HG02884 (cell line): ENCODE data around the gene POLRMT.

Experiments
- ATAC-seq: cut with Tn5 transposase; IDR thresholded peaks from one replicate; pipeline ENCODE4 v1.9.1; 2021; ENCODE audit warnings: mild to moderate bottlenecking, moderate library complexity; ENCODE audit not compliant: unreplicated experiment

POLRMT gene

GRCh38 chr19:663682-664117 lies 30.4 kb upstream of the POLRMT start:
- no peak for ATAC-seq

- ATAC-seq: no peak
Observed at GRCh38 chr19:662962-663681, 29.8 kb upstream of the POLRMT start, which contains the start of gene RNF126. Gene RNF126, minus strand, starts transcription at chr19:663214. Its CDS starts 93 bp downstream, at chr19:663121.

- ATAC-seq: no peak
Observed at GRCh38 chr19:662207-662961, 29.0 kb upstream of the POLRMT start.

- ATAC-seq: no peak
Observed at GRCh38 chr19:661427-662196, 28.3 kb upstream of the POLRMT start.

- ATAC-seq: no peak
Observed at GRCh38 chr19:660793-661426, 27.6 kb upstream of the POLRMT start.

- ATAC-seq: no peak
Observed at GRCh38 chr19:658916-659839, 25.8 kb upstream of the POLRMT start.

GRCh38 chr19:658059-658839 lies 24.9 kb upstream of the POLRMT start:
- ATAC-seq: no peak

- no peak for ATAC-seq
Observed at GRCh38 chr19:657611-658010, 24.3 kb upstream of the POLRMT start.

GRCh38 chr19:656751-657559 lies 23.6 kb upstream of the POLRMT start:
- no peak for ATAC-seq

GRCh38 chr19:655691-656090 lies 22.4 kb upstream of the POLRMT start:
- no peak for ATAC-seq

GRCh38 chr19:653425-653824 lies 20.1 kb upstream of the POLRMT start:
- no peak for ATAC-seq

- no peak for ATAC-seq
Observed at GRCh38 chr19:652467-653389, 19.4 kb upstream of the POLRMT start.

GRCh38 chr19:651991-652390 lies 18.7 kb upstream of the POLRMT start:
- ATAC-seq: no peak

GRCh38 chr19:651114-651818 lies 17.9 kb upstream of the POLRMT start:
- ATAC-seq: no peak

GRCh38 chr19:650121-650520 lies 16.8 kb upstream of the POLRMT start:
- ATAC-seq: no peak

- no peak for ATAC-seq
Observed at GRCh38 chr19:648904-649801, 15.8 kb upstream of the POLRMT start.
